DMS53 treated with DMSO at 0.1 percent for 48 hours (cell line): Measurements from ENCODE around the gene PLEKHA8.

Experiments used
- DNase-seq: peaks from one replicate; lab custom pipeline; 2025; ENCODE audit not compliant: unreplicated experiment; lab: John Stamatoyannopoulos, UW

PLEKHA8 gene

GRCh38 chr7:30143748-30144251, 115.6 kb downstream of the PLEKHA8 start:
- DNase-seq = peak; percentile 29

- no peak for DNase-seq
These were observed 116.6 kb downstream of the PLEKHA8 start for GRCh38 chr7:30144657-30145306.

GRCh38 chr7:30145426-30145970, 117.3 kb downstream of the PLEKHA8 start:
- no peak for DNase-seq

- no peak for DNase-seq
These were observed 118.0 kb downstream of the PLEKHA8 start for GRCh38 chr7:30146127-30146612.

- DNase-seq = no peak
These were observed 119.0 kb downstream of the PLEKHA8 start for GRCh38 chr7:30147223-30147622.

GRCh38 chr7:30147785-30148184, 119.6 kb downstream of the PLEKHA8 start:
- no peak for DNase-seq

GRCh38 chr7:30148426-30148825, 120.2 kb downstream of the PLEKHA8 start:
- DNase-seq = no peak

- DNase-seq = no peak
These were observed 120.8 kb downstream of the PLEKHA8 start for GRCh38 chr7:30148951-30149459.

- no peak for DNase-seq
These were observed 121.5 kb downstream of the PLEKHA8 start for GRCh38 chr7:30149640-30150272.

GRCh38 chr7:30150711-30151110, 122.5 kb downstream of the PLEKHA8 start:
- DNase-seq = no peak

GRCh38 chr7:30154111-30154587, 125.9 kb downstream of the PLEKHA8 start:
- DNase-seq = no peak

GRCh38 chr7:30155481-30155880, 127.3 kb downstream of the PLEKHA8 start:
- no peak for DNase-seq

GRCh38 chr7:30157204-30157603, 129.0 kb downstream of the PLEKHA8 start:
- DNase-seq = no peak

GRCh38 chr7:30159163-30159562, 131.0 kb downstream of the PLEKHA8 start:
- no peak for DNase-seq

GRCh38 chr7:30159698-30160143, 131.5 kb downstream of the PLEKHA8 start:
- no peak for DNase-seq

GRCh38 chr7:30160329-30160728, 132.1 kb downstream of the PLEKHA8 start:
- no peak for DNase-seq

- DNase-seq = no peak
These were observed 133.9 kb downstream of the PLEKHA8 start for GRCh38 chr7:30162133-30162532.

GRCh38 chr7:30162622-30163124, 134.5 kb downstream of the PLEKHA8 start:
- no peak for DNase-seq

- DNase-seq = no peak
These were observed 135.2 kb downstream of the PLEKHA8 start for GRCh38 chr7:30163231-30163894.

GRCh38 chr7:30164567-30164966, 136.4 kb downstream of the PLEKHA8 start:
- DNase-seq = peak; percentile 74

- DNase-seq = no peak
These were observed 137.4 kb downstream of the PLEKHA8 start for GRCh38 chr7:30165590-30165989.
